DOHH2 (cell line): ENCODE measurements around the gene NRXN3.

Experiments
- EZH2phosphoT487 ChIP-seq: fragments of 200-600 bp; sonication (generic); IDR thresholded peaks from 2 replicates; pipeline ENCODE4 v1.6.1; 2017; ENCODE audit warnings: borderline replicate concordance, mild to moderate bottlenecking, antibody characterized with exemption, low read length, moderate library complexity, mixed read lengths
- TF ChIP-seq, protein P1 (sequence below): fragments of 200-600 bp; sonication (generic); IDR thresholded peaks from one replicate; pipeline ENCODE4 v1.5.1; 2014; ENCODE audit warnings: antibody characterized with exemption, mild to moderate bottlenecking, low read depth, low read length; ENCODE audit not compliant: poor library complexity, severe bottlenecking

DNA sequence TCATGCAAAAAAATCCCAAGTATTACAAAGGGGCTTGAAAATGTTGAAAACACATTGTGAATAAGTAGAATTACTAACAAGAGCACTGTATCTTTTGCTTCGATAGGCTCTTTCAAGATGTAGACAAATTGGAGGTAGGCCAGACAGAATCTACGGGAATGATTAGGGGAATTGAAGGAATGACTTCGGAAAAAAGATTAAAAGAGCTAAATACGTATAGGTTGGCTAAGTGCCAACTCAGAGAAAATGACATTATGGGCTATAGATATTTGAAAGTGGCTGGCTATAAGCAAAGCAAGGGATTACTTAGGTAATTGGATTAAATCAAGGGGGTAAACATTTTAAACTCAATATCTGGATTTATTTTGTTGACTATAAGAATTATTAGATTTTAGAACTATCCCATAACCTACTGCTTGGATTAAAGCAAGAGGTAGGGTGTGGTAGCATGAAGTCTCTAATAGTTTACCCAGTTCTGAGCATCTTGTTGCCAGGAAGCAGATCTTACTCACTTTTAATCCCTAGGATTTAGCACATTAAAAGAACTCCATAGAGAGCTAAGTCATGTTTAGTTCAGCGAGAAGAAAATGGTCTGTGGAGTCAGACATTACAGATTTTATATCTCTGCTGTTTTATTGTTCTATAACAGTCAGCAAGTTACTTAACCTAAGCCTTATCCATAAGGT, 1551.4 kb downstream of the NRXN3 start:
- TF ChIP-seq, protein P1, sequence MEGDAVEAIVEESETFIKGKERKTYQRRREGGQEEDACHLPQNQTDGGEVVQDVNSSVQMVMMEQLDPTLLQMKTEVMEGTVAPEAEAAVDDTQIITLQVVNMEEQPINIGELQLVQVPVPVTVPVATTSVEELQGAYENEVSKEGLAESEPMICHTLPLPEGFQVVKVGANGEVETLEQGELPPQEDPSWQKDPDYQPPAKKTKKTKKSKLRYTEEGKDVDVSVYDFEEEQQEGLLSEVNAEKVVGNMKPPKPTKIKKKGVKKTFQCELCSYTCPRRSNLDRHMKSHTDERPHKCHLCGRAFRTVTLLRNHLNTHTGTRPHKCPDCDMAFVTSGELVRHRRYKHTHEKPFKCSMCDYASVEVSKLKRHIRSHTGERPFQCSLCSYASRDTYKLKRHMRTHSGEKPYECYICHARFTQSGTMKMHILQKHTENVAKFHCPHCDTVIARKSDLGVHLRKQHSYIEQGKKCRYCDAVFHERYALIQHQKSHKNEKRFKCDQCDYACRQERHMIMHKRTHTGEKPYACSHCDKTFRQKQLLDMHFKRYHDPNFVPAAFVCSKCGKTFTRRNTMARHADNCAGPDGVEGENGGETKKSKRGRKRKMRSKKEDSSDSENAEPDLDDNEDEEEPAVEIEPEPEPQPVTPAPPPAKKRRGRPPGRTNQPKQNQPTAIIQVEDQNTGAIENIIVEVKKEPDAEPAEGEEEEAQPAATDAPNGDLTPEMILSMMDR: no peak
- TF ChIP-seq EZH2phosphoT487: no peak
